ENCODE results near the gene TEX30.

Gene TEX30

GRCh38 chr13:102718746-102719145, 54.8 kb downstream of the TEX30 start:
- Histone ChIP-seq H3K27me3 (ENCODE audit: control insufficient read depth, insufficient read depth, low read length) (no peaks in the 10 kb centered on the region), H3K36me3 (ENCODE audit: control insufficient read depth, insufficient read depth, low read length) (no peaks in the 10 kb centered on the region), H3K4me3 (ENCODE audit: low read length) (no peak overlapping the region), H3K9me3 (ENCODE audit: control insufficient read depth, insufficient read depth, low read length) (no peaks in the 10 kb centered on the region), H3K27ac (ENCODE audit: low read length) (no peak overlapping the region), H3K4me1 (ENCODE audit: control insufficient read depth, insufficient read depth, low read length) (no peaks in the 10 kb centered on the region)
- WGBS (ENCODE audit: insufficient coverage, insufficient read length): no CpG with 5 or more reads among the region's 2 CpGs
- no peak for DNase-seq (ENCODE audit: low read depth, low spot score)

Data from iPS DF 6.9 (cell line).